Ishikawa (cell line): ENCODE data around the gene KRT17.

Experiments used
- CEBPB ChIP-seq: IDR thresholded peaks from 2 replicates; pipeline ENCODE4 v1.6.1; 2012
- EGR1 ChIP-seq: IDR thresholded peaks from 2 replicates; pipeline ENCODE4 v1.6.1; 2012
- EP300 ChIP-seq: IDR thresholded peaks from 2 replicates; pipeline ENCODE4 v1.6.1; 2012; ENCODE audit warnings: borderline replicate concordance
- MAX ChIP-seq: IDR thresholded peaks from 2 replicates; pipeline ENCODE4 v1.6.1; 2012
- RAD21 ChIP-seq: IDR thresholded peaks from 2 replicates; pipeline ENCODE4 v1.6.1; 2012; ENCODE audit warnings: low read depth
- REST ChIP-seq: IDR thresholded peaks from 2 replicates; pipeline ENCODE4 v1.6.1; 2012; ENCODE audit warnings: low read depth, mild to moderate bottlenecking
- TAF1 ChIP-seq: IDR thresholded peaks from 2 replicates; pipeline ENCODE4 v1.6.1; 2012; ENCODE audit warnings: low read depth, mild to moderate bottlenecking
- TEAD4 ChIP-seq: IDR thresholded peaks from 2 replicates; pipeline ENCODE4 v1.6.1; 2012
- USF1 ChIP-seq: IDR thresholded peaks from 2 replicates; pipeline ENCODE4 v1.6.1; 2012
- YY1 ChIP-seq: IDR thresholded peaks from 2 replicates; pipeline ENCODE4 v1.6.1; 2012; ENCODE audit warnings: low read depth

GRCh38 chr17:41593306-41593981, 30.9 kb downstream of the KRT17 start:
- no peak for TF ChIP-seq YY1
- TF ChIP-seq USF1, result no peak
- no peak for TF ChIP-seq EP300
- TF ChIP-seq TAF1, result no peak
- no peak for TF ChIP-seq TEAD4
- TF ChIP-seq RAD21, result no peak
- TF ChIP-seq CEBPB, result no peak
- no peak for TF ChIP-seq EGR1
- TF ChIP-seq REST, result no peak
- no peak for TF ChIP-seq MAX
